HG03432 (cell line): ENCODE data around the gene DENND2A.

Experiments used
- ATAC-seq: cut with Tn5 transposase; IDR thresholded peaks from one replicate; pipeline ENCODE4 v1.9.1; 2021; ENCODE audit warnings: mild to moderate bottlenecking, moderate library complexity; ENCODE audit not compliant: unreplicated experiment

Gene DENND2A

GRCh38 chr7:140475747-140476333 lies 164.8 kb downstream of the DENND2A start:
- ATAC-seq = no peak
